Suprapubic skin (tissue), 4 donors: Measurements from ENCODE around the gene PHACTR4. TPM values are rescaled to one million over a fixed set of nuclear protein-coding genes. Genes with fewer than 3 reads are reported as not detected.
A peak's percentile ranks its signal among the peaks of the same experiment; 100 is the strongest.

Experiments
- DNase-seq, 2 donors: peaks; one replicate each; pipeline ENCODE4 v3.0.0-alpha.2; 2019; ENCODE audit warnings: low spot score in 2 of 2
- H3K27ac ChIP-seq: fragments of 200-600 bp; sonication (generic); one replicate; pipeline ENCODE4 v1.5.1; 2019
- H3K27me3 ChIP-seq: fragments of 200-600 bp; sonication (generic); one replicate; pipeline ENCODE4 v1.5.1; 2019
- H3K36me3 ChIP-seq: fragments of 200-600 bp; sonication (generic); one replicate; pipeline ENCODE4 v1.5.1; 2019
- H3K4me1 ChIP-seq: fragments of 200-600 bp; sonication (generic); one replicate; pipeline ENCODE4 v1.5.1; 2019
- H3K4me3 ChIP-seq: fragments of 200-600 bp; sonication (generic); one replicate; pipeline ENCODE4 v1.5.1; 2019; ENCODE audit warnings: mild to moderate bottlenecking
- H3K9me3 ChIP-seq: fragments of 200-600 bp; sonication (generic); one replicate; pipeline ENCODE4 v1.5.1; 2019
- EP300 ChIP-seq: sonication (generic); formaldehyde crosslinking; IDR thresholded peaks from one replicate; pipeline ENCODE4 v1.6.1; 2017; ENCODE audit warnings: antibody characterized with exemption
- POLR2A ChIP-seq, 2 donors: fragments of 450-650 bp; IDR thresholded peaks; one replicate each; pipeline ENCODE4 v1.6.1; 2017; ENCODE audit warnings: antibody characterized with exemption in 2 of 2, mild to moderate bottlenecking in 2 of 2, moderate library complexity in 2 of 2
- POLR2AphosphoS5 ChIP-seq, 3 donors: sonication (generic); formaldehyde crosslinking; IDR thresholded peaks; one replicate each; pipeline ENCODE4 v1.6.1; 2017; ENCODE audit warnings: antibody characterized with exemption in 3 of 3
- WGBS: methylation state at CpG from one replicate; pipeline ENCODE4 v1.1.5; 2018; 5-methylcytosine and 5-hydroxymethylcytosine counted together
- total RNA-seq, 4 donors: library from RNA; depleted of rRNA; stranded (reverse); fragments of >200 nt; gene quantifications; one replicate each; pipeline ENCODE4 v1.1.0, GENCODE V29; 2016
- TF ChIP-seq, protein P1 (sequence below), 2 donors: fragments of 200-600 bp in 1 of 2; fragments of 450-650 bp in 1 of 2; sonication (generic) in 1 of 2; IDR thresholded peaks; one replicate each; pipeline ENCODE4 v1.5.1; 2016 to 2019; ENCODE audit warnings: antibody characterized with exemption in 2 of 2, mild to moderate bottlenecking in 1 of 2, moderate library complexity in 1 of 2

The PHACTR4 gene
- total RNA-seq, 4 donors from 2014 or later, result 29.0 to 64.2 (median 47.5) TPM

GRCh38 chr1:28505406-28506187 lies 136.1 kb downstream of the PHACTR4 start, which contains the start of gene RCC1:
Gene RCC1 (plus strand): TSS chr1:28506043. CDS start chr1:28529867, 23,824 bp downstream.
- H3K36me3 ChIP-seq, result peaks cover 22% of the 10 kb centered on the region
- TF ChIP-seq POLR2A (IDR thresholded peaks at IDR 0.05) (peak; percentile 74 to 97), POLR2AphosphoS5 (IDR thresholded peaks at IDR 0.05) (peak; percentile 88 to 93 (median 93))
- TF ChIP-seq, protein P1, sequence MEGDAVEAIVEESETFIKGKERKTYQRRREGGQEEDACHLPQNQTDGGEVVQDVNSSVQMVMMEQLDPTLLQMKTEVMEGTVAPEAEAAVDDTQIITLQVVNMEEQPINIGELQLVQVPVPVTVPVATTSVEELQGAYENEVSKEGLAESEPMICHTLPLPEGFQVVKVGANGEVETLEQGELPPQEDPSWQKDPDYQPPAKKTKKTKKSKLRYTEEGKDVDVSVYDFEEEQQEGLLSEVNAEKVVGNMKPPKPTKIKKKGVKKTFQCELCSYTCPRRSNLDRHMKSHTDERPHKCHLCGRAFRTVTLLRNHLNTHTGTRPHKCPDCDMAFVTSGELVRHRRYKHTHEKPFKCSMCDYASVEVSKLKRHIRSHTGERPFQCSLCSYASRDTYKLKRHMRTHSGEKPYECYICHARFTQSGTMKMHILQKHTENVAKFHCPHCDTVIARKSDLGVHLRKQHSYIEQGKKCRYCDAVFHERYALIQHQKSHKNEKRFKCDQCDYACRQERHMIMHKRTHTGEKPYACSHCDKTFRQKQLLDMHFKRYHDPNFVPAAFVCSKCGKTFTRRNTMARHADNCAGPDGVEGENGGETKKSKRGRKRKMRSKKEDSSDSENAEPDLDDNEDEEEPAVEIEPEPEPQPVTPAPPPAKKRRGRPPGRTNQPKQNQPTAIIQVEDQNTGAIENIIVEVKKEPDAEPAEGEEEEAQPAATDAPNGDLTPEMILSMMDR (IDR thresholded peaks at IDR 0.05), result no peak
- DNase-seq, result peak; percentile 98 to 99
- H3K27ac ChIP-seq, result peak within 1 kb of the TSS; percentile 85
- H3K4me3 ChIP-seq, result peak within 1 kb of the TSS; percentile 66
- 2% methylated on average over 25 of the region's 41 CpGs for WGBS
- peaks cover 48% of the 10 kb centered on the region for H3K4me1 ChIP-seq
- H3K9me3 ChIP-seq, result no peaks in the 10 kb centered on the region
- H3K27me3 ChIP-seq, result no peaks in the 10 kb centered on the region

- peaks cover 51% of the 10 kb centered on the region for H3K4me1 ChIP-seq
- peaks cover 35% of the 10 kb centered on the region for H3K36me3 ChIP-seq
- H3K27ac ChIP-seq, result peak overlapping the region; percentile 85
- H3K9me3 ChIP-seq, result no peaks in the 10 kb centered on the region
- 2% methylated on average over 14 of the region's 14 CpGs for WGBS
- no peak for DNase-seq
- TF ChIP-seq POLR2A (IDR thresholded peaks at IDR 0.05) (no peak), EP300 (no peak), POLR2AphosphoS5 (IDR thresholded peaks at IDR 0.05) (no peak)
- TF ChIP-seq, protein P1 (IDR thresholded peaks at IDR 0.05), result no peak
- peak overlapping the region; percentile 66 for H3K4me3 ChIP-seq
- H3K27me3 ChIP-seq, result no peaks in the 10 kb centered on the region
These were observed 137.3 kb downstream of the PHACTR4 start for GRCh38 chr1:28506907-28507246.

DNA sequence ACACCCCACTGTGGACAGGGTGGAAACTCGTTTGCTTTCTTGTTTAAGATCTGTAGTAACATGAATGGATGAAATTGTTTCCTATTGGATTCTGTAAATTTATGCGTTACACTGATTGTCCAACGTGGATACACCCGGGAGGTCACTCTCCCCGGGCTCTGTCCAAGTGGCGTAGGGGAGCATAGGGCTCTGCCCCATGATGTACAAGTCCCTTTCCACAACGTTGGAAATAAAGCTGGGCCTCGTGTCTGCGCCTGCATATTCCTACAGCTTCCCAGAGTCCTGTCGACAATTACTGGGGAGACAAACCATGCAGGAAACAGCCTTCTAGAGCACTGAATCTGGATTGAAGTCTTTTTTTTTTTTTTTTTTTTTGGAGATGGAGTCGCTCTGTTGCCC lies 137.7 kb downstream of the PHACTR4 start:
- no peak for DNase-seq
- WGBS, result 3% methylated on average over 11 of the region's 11 CpGs
- peaks cover 39% of the 10 kb centered on the region for H3K36me3 ChIP-seq
- peak overlapping the region; percentile 66 for H3K4me3 ChIP-seq
- H3K27ac ChIP-seq, result peak overlapping the region; percentile 85
- H3K27me3 ChIP-seq, result no peaks in the 10 kb centered on the region
- H3K9me3 ChIP-seq, result no peaks in the 10 kb centered on the region
- TF ChIP-seq POLR2AphosphoS5 (IDR thresholded peaks at IDR 0.05), result no peak
- no peak for TF ChIP-seq EP300
- TF ChIP-seq, protein P1 (IDR thresholded peaks at IDR 0.05), result no peak
- TF ChIP-seq POLR2A (IDR thresholded peaks at IDR 0.05), result no peak
- peaks cover 51% of the 10 kb centered on the region for H3K4me1 ChIP-seq

DNA sequence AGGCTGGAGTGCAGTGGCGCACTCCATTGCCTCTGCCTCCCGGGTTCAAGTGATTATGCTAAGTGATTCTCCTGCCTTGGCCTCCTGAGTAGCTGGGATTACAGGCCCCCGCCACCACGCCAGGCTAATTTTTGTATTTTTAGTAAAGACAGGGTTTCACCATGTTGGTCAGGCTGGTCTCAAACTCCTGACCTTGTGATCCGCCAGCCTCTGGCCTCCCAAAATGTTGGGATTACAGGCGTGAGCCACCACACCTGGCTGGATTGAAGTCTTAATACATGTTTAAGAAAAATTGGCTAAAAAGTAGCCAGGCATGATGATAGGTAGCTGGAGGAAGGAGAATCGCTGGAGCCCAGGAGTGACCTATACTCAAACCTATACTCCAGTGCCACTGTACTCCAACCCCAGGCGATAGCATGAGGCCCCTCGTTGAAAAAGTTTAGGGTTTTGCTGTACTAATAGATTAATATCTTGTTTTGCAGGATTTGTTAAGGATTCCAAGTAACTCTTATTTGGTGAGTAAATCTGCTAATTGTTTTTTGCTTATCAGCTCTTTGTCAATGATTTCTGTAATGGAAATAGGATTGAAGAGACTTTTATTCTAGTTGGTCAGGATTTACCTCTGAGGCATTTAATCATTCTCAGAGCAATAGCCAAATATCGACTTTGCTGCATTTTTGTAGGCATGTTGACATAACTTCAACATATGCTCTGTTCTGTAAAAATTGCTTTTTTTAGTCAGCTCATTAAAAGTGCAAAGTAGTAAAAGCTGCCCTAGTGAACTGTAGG lies 138.3 kb downstream of the PHACTR4 start:
- 34% methylated on average over 10 of the region's 10 CpGs for WGBS
- Histone ChIP-seq H3K27me3 (no peaks in the 10 kb centered on the region), H3K27ac (peak overlapping the region; percentile 39), H3K9me3 (no peaks in the 10 kb centered on the region), H3K36me3 (peaks cover 45% of the 10 kb centered on the region), H3K4me1 (peaks cover 51% of the 10 kb centered on the region), H3K4me3 (peak overlapping the region; percentile 66)
- no peak for DNase-seq
- TF ChIP-seq EP300 (no peak), POLR2AphosphoS5 (IDR thresholded peaks at IDR 0.05) (no peak), POLR2A (IDR thresholded peaks at IDR 0.05) (no peak)
- TF ChIP-seq, protein P1 (IDR thresholded peaks at IDR 0.05), result no peak

- WGBS, result 39% methylated on average over 5 of the region's 5 CpGs
- Histone ChIP-seq H3K9me3 (no peaks in the 10 kb centered on the region), H3K27me3 (no peaks in the 10 kb centered on the region), H3K27ac (peak overlapping the region; percentile 39), H3K4me1 (peaks cover 51% of the 10 kb centered on the region), H3K4me3 (peak overlapping the region; percentile 66), H3K36me3 (peaks cover 50% of the 10 kb centered on the region)
- TF ChIP-seq, protein P1 (IDR thresholded peaks at IDR 0.05), result no peak
- DNase-seq, result no peak
These were observed 138.9 kb downstream of the PHACTR4 start for GRCh38 chr1:28508435-28508754.
